Heart right ventricle (tissue), 16 donors: ENCODE measurements around the gene PABPC1L. TPM values are rescaled to one million over a fixed set of nuclear protein-coding genes. Genes with fewer than 3 reads are reported as not detected.
"Not testable (repeated sequence)": the region's sequence is repeated elsewhere in the genome, so short reads cannot be mapped to it uniquely, and the experiment has no call there.

Source experiments
- ATAC-seq, 8 donors: fragments of 200-7000 bp; cut with Tn5 transposase; one replicate each; pipeline ENCODE4 v1.9.1; 2020; ENCODE audit warnings: mild to moderate bottlenecking in 8 of 8, moderate library complexity in 8 of 8, moderate number of reproducible peaks in 1 of 8
- DNase-seq, 2 donors: peaks; one replicate each; pipeline ENCODE4 v3.0.0-alpha.2; 2020
- H3K27ac ChIP-seq, 10 donors: fragments of 200-600 bp; sonication (generic) in 2 of 10; one replicate each; pipeline versions ENCODE4 v1.5.0 to v1.8.0; 2020 to 2022; ENCODE audit warnings: mild to moderate bottlenecking in 3 of 10
- H3K27me3 ChIP-seq, 7 donors: fragments of 200-600 bp; one replicate each; pipeline ENCODE4 v1.8.0; 2021 to 2022; ENCODE audit warnings: mild to moderate bottlenecking in 2 of 7
- H3K36me3 ChIP-seq, 9 donors: fragments of 200-600 bp; sonication (generic) in 1 of 9; one replicate each; pipeline versions ENCODE4 v1.5.0 to v1.8.0; 2020 to 2022; ENCODE audit warnings: mild to moderate bottlenecking in 2 of 9
- H3K4me1 ChIP-seq, 9 donors: fragments of 200-600 bp; sonication (generic) in 1 of 9; one replicate each; pipeline versions ENCODE4 v1.5.0 to v1.8.0; 2020 to 2022; ENCODE audit warnings: mild to moderate bottlenecking in 4 of 9
- H3K4me3 ChIP-seq, 10 donors: fragments of 200-600 bp; sonication (generic) in 2 of 10; one replicate each; pipeline versions ENCODE4 v1.5.0 to v1.8.0; 2020 to 2022; ENCODE audit warnings: mild to moderate bottlenecking in 7 of 10, moderate library complexity in 2 of 10
- H3K9me3 ChIP-seq, 11 donors: fragments of 200-600 bp in 10 of 11; sonication (generic) in 2 of 11; one replicate each; pipeline versions ENCODE4 v1.5.0 to v1.8.0; 2013 to 2022; ENCODE audit warnings: mild to moderate bottlenecking in 2 of 11, control low read depth in 1 of 11, moderate library complexity in 1 of 11
- CTCF ChIP-seq, 9 donors: fragments of 200-600 bp; sonication (generic) in 2 of 9; IDR thresholded peaks; one replicate each; pipeline versions ENCODE4 v1.5.0 to v1.8.0; 2021 to 2022; ENCODE audit warnings: antibody characterized with exemption in 9 of 9, mild to moderate bottlenecking in 5 of 9, moderate library complexity in 1 of 9
- WGBS, 2 donors: extraction: QIAGEN DNeasy Blood & Tissue Kit; methylation state at CpG; one replicate each; pipeline ENCODE4 v1.1.7; 2013; ENCODE audit warnings: inconsistent platforms in 1 of 2; 5-methylcytosine and 5-hydroxymethylcytosine counted together
- intact Hi-C, 10 donors: fragments of 100-400 bp; cut with DNase I; formaldehyde crosslinking; loops; one replicate each; pipeline versions ENCODE4 v1.11.1 to v1.14.2; 2022
- polyA plus RNA-seq, 2 donors: library from polyadenylated mRNA; stranded (reverse); fragments of 200-250 nt; gene quantifications; one replicate each; pipeline ENCODE4 v1.2.3, GENCODE V29; 2013
- total RNA-seq, 10 donors: library from RNA; stranded (reverse); fragmentation: NEBNext Ultra II Directional in 3 of 10; extraction: Animal tissue kit (Norgen Biotek cat#: 25700) in 3 of 10; gene quantifications; one replicate each; pipeline versions ENCODE4 v1.2.1 to v1.2.4, GENCODE V29; 2021 to 2023
- donor health status: Arrhythmogenic right ventricular cardiomyopathy.
- donor health status: ischemic (EF 13 %, LVEDD 7.1; RV severe dilation, severe dysfunction).
- donor health status: healthy with polysubstance abuse.
- donor health status: DM: no; HTN: yes; CAD: no.
- donor health status: DM: no; HTN: no; CAD: no.
- donor health status: ischemic (EF 25% LVEDD 6.9; RV normal size, moderate dysfunction).
- donor health status: ischemic (EF 25% LVEDD 5.7; RV mildly dilated, moderate dysfunction).
- donor health status: healthy.
- donor health status: DM: yes; HTN: yes; CAD: no.
- donor health status: Ischemic cardiomyopathy.
- donor health status: ischemic (EF 35%, LVEDD 5.7; RV mildly dilated, moderate dysfunction).
- donor health status: nonischemic (EF 11% LVEDD 7.7; RV severe dilation, severe dysfunction).
- donor health status: DM: yes; HTN: yes; CAD: no.
- donor health status: PGD.
- donor health status: ischemic (EF 29% LVEDD 5.4; RV normal size, mild dysfunction).
- donor health status: nonischemic (EF 23%, LVEDD 6.1; RV moderate dilation, normal function).

PABPC1L gene
- total and polyA plus RNA-seq, 12 donors, result 0.89 to 14.3 (median 1.9) TPM

GRCh38 chr20:44866703-44867335 lies 43.0 kb upstream of the PABPC1L start:
- Histone ChIP-seq H3K4me1 (peaks cover 0 to 30% (median 14%) of the 10 kb centered on the region in 9 donors), H3K36me3 (no peaks in the 10 kb centered on the region), H3K4me3 (no peak overlapping the region), H3K9me3 (no peaks in the 10 kb centered on the region), H3K27ac (no peak overlapping the region), H3K27me3 (peaks cover 0 to 5% (median 0%) of the 10 kb centered on the region in 7 donors)
- DNase-seq (no peak), ATAC-seq (no peak)
- no peak for TF ChIP-seq CTCF (IDR thresholded peaks at IDR 0.05)
- intact Hi-C loops, result loop anchor here (1.0 to 10.0 kb wide), 9 partner anchors 115 to 185 kb away; partner anchors contain the start of gene KCNK15 (in 1 of the 10)
- WGBS, 2 donors, result 76 to 83% methylated on average over 8 of the region's 8 CpGs

GRCh38 chr20:44869471-44869870 lies 40.4 kb upstream of the PABPC1L start:
- no peak for TF ChIP-seq CTCF (IDR thresholded peaks at IDR 0.05)
- Histone ChIP-seq H3K27ac (no peak overlapping the region), H3K4me3 (no peak overlapping the region), H3K9me3 (no peaks in the 10 kb centered on the region), H3K36me3 (no peaks in the 10 kb centered on the region), H3K27me3 (peaks cover 0 to 5% (median 0%) of the 10 kb centered on the region in 7 donors), H3K4me1 (peaks cover 0 to 14% (median 0%) of the 10 kb centered on the region in 9 donors)
- WGBS, 2 donors, result 72 to 75% methylated on average over 5 of the region's 5 CpGs
- DNase-seq, result no peak
- ATAC-seq, result no peak
- intact Hi-C loops, result loop anchor here in 7 of 10 donors (2.0 to 10.0 kb wide), 6 partner anchors 117 to 187 kb away; partner anchors contain the start of gene KCNK15 (in 1 of the 7)

GRCh38 chr20:44882360-44882759 lies 27.5 kb upstream of the PABPC1L start:
- H3K27me3 ChIP-seq, ATAC-seq, H3K36me3 ChIP-seq, H3K4me3 ChIP-seq, DNase-seq, H3K9me3 ChIP-seq, H3K27ac ChIP-seq: not testable (repeated sequence)
- WGBS, 2 donors, result 87 to 91% methylated on average over 4 of the region's 4 CpGs
- H3K4me1 ChIP-seq, result peaks cover 1 to 22% (median 18%) of the 10 kb centered on the region in 9 donors
- intact Hi-C loops, result loop anchor here in 1 of 10 donors (10.0 kb wide), 1 partner anchor 82 kb away; the partner anchor contains the start of genes STK4 and TOMM34

- 91 to 92% methylated on average over 7 of the region's 7 CpGs for WGBS, 2 donors
- TF ChIP-seq CTCF (IDR thresholded peaks at IDR 0.05), result no peak
These were observed 26.5 kb upstream of the PABPC1L start for GRCh38 chr20:44883214-44883902.

More at GRCh38 chr20:44883214-44883902, 26.5 kb upstream of the PABPC1L start:
- Histone ChIP-seq H3K4me1 (peaks cover 4 to 32% (median 28%) of the 10 kb centered on the region in 9 donors), H3K36me3 (peaks cover 0 to 6% (median 0%) of the 10 kb centered on the region in 9 donors), H3K27me3 (no peaks in the 10 kb centered on the region), H3K9me3 (no peaks in the 10 kb centered on the region), H3K4me3 (no peak overlapping the region), H3K27ac (no peak overlapping the region)
- ATAC-seq (no peak), DNase-seq (no peak)
- intact Hi-C loops, result loop anchor here in 1 of 10 donors (10.0 kb wide), 1 partner anchor 81 kb away; the partner anchor contains the start of genes STK4 and TOMM34
